Activated naive CD8-positive, alpha-beta T cell treated with anti-CD3 and anti-CD28 coated beads for 36 hours (primary cell): ENCODE measurements around the gene HSBP1. TPM values are rescaled to one million over a fixed set of nuclear protein-coding genes. Genes with fewer than 3 reads are reported as not detected.

Experiments used
- DNase-seq: peaks from one replicate; pipeline ENCODE4 v3.0.0; 2021
- H3K27ac Mint-ChIP-seq: one replicate; pipeline ENCODE4 v1.8.0; 2022; ENCODE audit warnings: mild to moderate bottlenecking, moderate library complexity, mixed read lengths
- H3K27me3 Mint-ChIP-seq: one replicate; pipeline ENCODE4 v1.8.0; 2022; ENCODE audit warnings: mild to moderate bottlenecking, mixed read lengths
- H3K36me3 Mint-ChIP-seq: one replicate; pipeline ENCODE4 v1.8.0; 2021; ENCODE audit warnings: mild to moderate bottlenecking, mixed read lengths
- H3K4me1 Mint-ChIP-seq: one replicate; pipeline ENCODE4 v1.8.0; 2021; ENCODE audit warnings: mixed read lengths
- H3K4me3 Mint-ChIP-seq: one replicate; pipeline ENCODE4 v1.8.0; 2022; ENCODE audit warnings: mild to moderate bottlenecking, moderate library complexity, mixed read lengths
- H3K9me3 Mint-ChIP-seq: one replicate; pipeline ENCODE4 v1.8.0; 2022; ENCODE audit warnings: mixed read lengths
- total RNA-seq, 2 experiments: library from RNA; stranded (reverse); gene quantifications; one replicate each; pipeline ENCODE4 v1.2.3, GENCODE V29; 2021

HSBP1 gene
- total RNA-seq, 2 experiments from 2014 or later, result 70.6 to 82.0 TPM

DNA sequence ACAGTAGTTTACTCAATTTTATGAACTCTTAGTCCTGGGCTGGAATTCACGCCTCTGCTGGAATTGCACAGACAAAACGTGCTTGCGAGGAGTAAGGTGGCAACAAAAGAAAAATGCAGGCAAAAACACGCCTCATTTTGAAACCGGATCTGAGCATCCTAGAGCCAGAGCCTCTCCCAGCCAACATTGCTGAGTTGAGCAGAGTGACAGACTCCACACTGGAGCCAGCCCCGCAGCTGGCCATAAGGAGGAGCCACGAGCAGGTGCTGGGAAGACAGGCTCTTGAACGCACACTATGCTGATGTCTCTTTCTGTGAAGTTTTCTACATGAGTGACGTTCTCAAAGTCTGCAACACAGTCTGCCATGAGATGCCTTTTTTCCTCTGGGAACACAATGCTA lies 14.6 kb upstream of the HSBP1 start:
- DNase-seq, result no peak
- Mint-ChIP-seq H3K27ac (no peak overlapping the region), H3K27me3 (peaks cover 18% of the 10 kb centered on the region), H3K4me1 (peaks cover 8% of the 10 kb centered on the region), H3K9me3 (no peaks in the 10 kb centered on the region), H3K4me3 (no peak overlapping the region), H3K36me3 (no peaks in the 10 kb centered on the region)

DNA sequence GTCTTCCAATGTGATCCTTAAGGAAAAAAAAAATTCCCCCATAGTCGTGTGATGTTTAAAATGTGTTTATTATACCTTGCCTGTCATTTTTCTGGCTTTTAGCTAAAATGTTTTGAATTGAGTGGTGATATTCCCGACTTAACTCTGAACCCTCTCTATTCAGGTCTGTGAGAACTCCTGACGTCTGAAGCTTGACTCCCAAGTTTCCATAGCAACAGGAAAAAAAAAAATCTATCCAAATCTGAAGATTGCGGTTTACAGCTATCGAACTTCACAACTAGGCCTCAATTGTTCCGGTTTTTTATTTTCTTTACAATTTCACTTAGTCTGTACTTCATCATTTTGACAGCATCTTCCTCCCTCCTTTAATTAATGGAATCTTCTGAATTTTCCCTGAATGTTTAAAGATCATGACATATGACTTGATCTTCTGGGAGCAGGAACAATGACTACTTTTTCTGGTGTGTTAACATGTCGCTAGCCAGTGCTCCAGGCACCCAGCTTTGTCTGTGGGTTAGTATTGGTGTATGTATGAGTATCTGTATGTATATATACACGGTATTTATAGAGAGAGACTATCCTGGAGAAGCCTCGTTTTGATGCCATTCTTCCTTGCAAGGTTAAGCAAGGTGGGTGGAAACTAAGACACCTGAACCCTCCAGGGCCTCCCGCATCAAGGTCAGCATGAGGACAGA lies 12.8 kb upstream of the HSBP1 start:
- H3K4me1 Mint-ChIP-seq, result peaks cover 8% of the 10 kb centered on the region
- no peak overlapping the region for H3K4me3 Mint-ChIP-seq
- H3K9me3 Mint-ChIP-seq, result no peaks in the 10 kb centered on the region
- H3K27me3 Mint-ChIP-seq, result peaks cover 31% of the 10 kb centered on the region
- no peaks in the 10 kb centered on the region for H3K36me3 Mint-ChIP-seq
- DNase-seq, result no peak
- H3K27ac Mint-ChIP-seq, result no peak overlapping the region

DNA sequence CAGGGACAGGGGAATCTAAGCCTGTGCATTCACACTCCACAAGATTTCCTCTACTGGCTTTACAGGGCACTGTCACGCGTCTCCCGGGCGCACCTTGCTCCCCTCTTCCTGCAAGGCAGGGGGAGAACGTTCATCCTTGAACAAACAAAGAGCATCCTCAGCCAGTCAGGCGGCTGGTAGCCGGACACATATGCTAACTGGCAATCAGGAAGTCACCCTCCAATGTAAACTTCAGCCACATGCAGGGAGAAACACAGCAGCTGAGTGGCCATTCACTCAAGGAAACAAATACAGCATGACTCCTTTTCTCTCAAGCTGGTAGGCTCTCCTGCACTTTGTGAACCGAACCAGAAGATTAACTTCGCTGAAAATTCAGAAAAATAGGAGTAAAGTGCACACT lies 10.8 kb upstream of the HSBP1 start:
- Mint-ChIP-seq H3K27me3 (peaks cover 44% of the 10 kb centered on the region), H3K4me3 (no peak overlapping the region), H3K9me3 (no peaks in the 10 kb centered on the region), H3K4me1 (peaks cover 8% of the 10 kb centered on the region), H3K36me3 (no peaks in the 10 kb centered on the region), H3K27ac (no peak overlapping the region)
- no peak for DNase-seq

DNA sequence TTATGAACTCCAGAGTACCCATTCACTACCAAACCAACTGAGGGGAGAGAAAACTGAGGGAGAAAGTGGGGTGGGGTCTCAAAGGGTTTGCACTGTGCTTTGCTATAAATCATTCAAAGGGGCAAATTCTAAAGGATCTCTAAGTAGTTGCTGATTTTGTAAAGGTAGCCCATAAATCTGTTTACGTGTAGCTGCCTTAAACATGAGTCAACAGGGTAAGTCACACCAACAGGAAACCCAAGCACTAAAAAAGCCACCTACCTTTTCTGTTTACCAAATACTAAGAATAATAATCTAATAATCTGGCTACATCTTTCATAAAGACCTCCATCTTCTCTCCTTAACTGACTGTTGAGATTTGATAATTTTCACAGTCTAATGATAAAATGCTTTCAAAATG lies 8.4 kb upstream of the HSBP1 start:
- DNase-seq, result no peak
- Mint-ChIP-seq H3K27me3 (peaks cover 44% of the 10 kb centered on the region), H3K4me3 (no peak overlapping the region), H3K9me3 (no peaks in the 10 kb centered on the region), H3K27ac (no peak overlapping the region), H3K4me1 (no peaks in the 10 kb centered on the region), H3K36me3 (no peaks in the 10 kb centered on the region)

DNA sequence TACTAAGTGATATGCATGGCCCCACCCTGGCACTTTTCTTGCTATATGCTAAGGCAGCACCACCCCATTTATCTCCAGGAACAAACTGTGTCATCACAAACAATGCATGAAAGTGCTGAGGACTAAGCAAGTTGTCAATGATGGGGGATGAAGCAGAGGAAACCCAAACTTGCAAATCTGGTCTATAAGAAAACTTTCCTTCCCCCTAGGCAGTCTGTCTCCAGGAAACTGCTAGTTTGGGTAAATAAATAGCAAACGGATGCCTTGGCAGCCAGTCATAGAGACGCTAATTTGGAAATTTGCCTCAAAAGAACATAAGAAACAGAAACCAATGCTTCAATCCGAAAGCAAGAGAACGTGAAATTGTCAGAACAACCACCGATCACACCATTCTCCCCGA lies 5.6 kb upstream of the HSBP1 start:
- Mint-ChIP-seq H3K27ac (no peak overlapping the region), H3K9me3 (peaks cover 2% of the 10 kb centered on the region), H3K4me3 (no peak overlapping the region), H3K36me3 (no peaks in the 10 kb centered on the region), H3K27me3 (peaks cover 28% of the 10 kb centered on the region), H3K4me1 (peaks cover 2% of the 10 kb centered on the region)
- no peak for DNase-seq

DNA sequence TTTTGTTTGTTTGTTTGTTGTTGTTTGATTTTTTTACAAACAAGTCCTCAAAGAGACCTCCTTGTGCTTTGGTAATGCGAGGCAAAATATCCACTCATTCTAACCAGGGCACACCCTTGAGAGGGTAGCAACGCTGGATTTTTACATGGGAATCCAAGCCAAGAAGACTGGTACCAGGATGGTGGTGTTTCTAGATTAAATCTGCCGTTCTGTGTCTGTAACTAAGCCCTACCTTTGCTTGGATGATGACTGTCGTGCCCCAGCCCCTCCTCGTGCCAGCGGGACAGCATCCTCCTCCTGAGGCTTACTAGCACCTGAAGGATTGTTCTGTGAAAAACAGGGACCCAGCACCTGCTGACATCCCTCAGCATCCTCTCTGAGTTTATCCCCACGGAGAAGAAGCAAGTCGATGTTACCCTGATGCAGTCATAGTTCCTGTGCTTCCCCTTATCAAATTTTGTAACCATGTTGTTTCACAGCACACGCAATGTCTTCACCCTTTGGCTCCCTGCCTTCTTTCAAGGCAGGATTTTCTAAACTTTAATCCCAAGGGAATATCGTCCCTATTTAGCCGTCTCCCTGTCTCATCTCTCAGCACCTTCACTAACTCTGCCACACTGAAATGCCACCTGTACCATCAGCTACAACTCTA lies 5.1 kb upstream of the HSBP1 start:
- no peaks in the 10 kb centered on the region for H3K36me3 Mint-ChIP-seq
- H3K9me3 Mint-ChIP-seq, result peaks cover 2% of the 10 kb centered on the region
- H3K4me1 Mint-ChIP-seq, result peaks cover 2% of the 10 kb centered on the region
- peaks cover 26% of the 10 kb centered on the region for H3K27me3 Mint-ChIP-seq
- DNase-seq, result no peak
- no peak overlapping the region for H3K4me3 Mint-ChIP-seq
- no peak overlapping the region for H3K27ac Mint-ChIP-seq

DNA sequence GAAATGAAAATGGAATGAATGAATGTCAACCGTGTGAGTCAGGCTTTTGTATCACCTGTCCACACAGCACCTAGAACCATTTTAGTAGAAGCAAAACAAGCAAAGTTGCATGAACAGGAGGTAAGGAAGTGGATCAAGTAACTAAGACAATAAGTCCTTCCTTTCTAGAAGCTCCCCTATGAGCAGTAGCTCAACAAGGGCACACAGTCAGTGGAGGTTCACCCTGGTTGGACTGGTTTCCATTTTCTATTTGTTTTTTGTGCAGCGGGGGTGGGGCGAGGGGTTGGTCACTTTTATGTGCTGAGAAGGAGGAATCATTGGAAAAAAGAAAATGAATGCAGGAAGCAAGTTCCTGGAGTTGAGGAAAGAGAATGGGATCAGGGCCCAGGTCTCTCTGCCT lies 4.0 kb upstream of the HSBP1 start:
- Mint-ChIP-seq H3K9me3 (peaks cover 2% of the 10 kb centered on the region), H3K4me1 (peaks cover 6% of the 10 kb centered on the region), H3K4me3 (no peak overlapping the region), H3K27ac (no peak overlapping the region), H3K36me3 (peaks cover 6% of the 10 kb centered on the region), H3K27me3 (peaks cover 20% of the 10 kb centered on the region)
- no peak for DNase-seq

DNA sequence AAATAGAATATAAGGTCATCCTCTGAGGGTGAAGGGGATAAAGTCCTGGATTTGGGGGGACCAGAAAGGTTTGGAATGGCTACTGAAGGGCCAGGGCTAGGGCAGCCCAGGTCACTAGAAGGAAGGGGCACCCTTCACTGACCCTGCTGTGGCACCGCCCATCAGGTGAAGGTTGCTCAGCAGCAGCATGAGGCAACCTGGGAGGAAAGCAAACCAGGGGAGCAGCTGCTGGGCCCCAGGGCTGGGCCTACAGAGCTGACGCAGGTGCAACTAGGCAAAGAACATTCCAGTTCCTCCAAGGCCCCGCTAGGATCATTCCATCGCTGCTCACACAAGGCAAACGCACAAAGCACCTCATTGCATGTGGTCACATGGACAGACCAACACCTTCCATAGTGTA lies 3.4 kb upstream of the HSBP1 start:
- no peak for DNase-seq
- peaks cover 10% of the 10 kb centered on the region for H3K36me3 Mint-ChIP-seq
- H3K27ac Mint-ChIP-seq, result no peak overlapping the region
- H3K4me1 Mint-ChIP-seq, result peaks cover 11% of the 10 kb centered on the region
- peaks cover 14% of the 10 kb centered on the region for H3K27me3 Mint-ChIP-seq
- H3K9me3 Mint-ChIP-seq, result peaks cover 2% of the 10 kb centered on the region
- H3K4me3 Mint-ChIP-seq, result no peak overlapping the region

DNA sequence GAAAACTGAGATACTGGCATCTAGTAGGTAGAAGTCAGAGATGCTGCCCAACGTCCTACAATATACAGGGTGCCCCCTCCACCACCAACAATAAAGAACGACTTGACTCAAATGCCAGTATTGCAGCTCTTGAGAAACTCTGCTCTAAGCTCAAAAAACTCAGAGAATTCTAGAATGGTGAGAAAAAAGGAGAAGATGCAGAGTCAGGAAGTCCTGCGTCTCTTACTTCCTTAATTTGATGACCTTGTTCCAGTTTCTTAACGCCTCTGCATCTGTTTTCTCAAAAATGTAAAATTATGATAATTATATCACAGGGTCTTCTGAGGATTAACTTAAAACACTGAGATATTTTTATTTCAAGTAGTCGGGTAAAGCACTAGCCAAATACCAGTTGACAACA lies 1.7 kb upstream of the HSBP1 start:
- Mint-ChIP-seq H3K4me3 (no peak overlapping the region), H3K27ac (no peak overlapping the region), H3K9me3 (peaks cover 2% of the 10 kb centered on the region), H3K27me3 (peaks cover 5% of the 10 kb centered on the region), H3K36me3 (peaks cover 16% of the 10 kb centered on the region), H3K4me1 (peaks cover 20% of the 10 kb centered on the region)
- no peak for DNase-seq

DNA sequence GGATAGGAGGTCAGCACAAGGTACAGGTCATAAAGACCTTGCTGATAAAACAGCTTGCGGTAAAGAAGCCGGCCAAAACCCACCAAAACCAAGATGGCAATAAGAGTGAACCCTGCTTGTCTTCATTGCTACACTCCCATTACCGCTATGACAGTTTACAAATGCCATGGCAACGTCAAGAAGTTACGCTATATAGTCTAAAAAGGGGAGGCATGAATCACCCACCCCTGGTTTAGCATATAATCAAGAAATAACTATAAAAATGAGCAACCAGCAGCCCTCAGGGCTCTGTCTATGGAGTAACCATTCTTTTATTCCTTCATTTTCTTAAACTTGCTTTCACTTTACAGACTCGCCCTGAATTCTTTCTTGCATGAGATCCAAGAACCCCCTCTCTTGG lies 1.0 kb upstream of the HSBP1 start:
- Mint-ChIP-seq H3K4me3 (no peak overlapping the region), H3K27me3 (no peaks in the 10 kb centered on the region), H3K36me3 (peaks cover 21% of the 10 kb centered on the region), H3K27ac (peak overlapping the region; percentile 84), H3K9me3 (peaks cover 2% of the 10 kb centered on the region), H3K4me1 (peaks cover 25% of the 10 kb centered on the region)
- no peak for DNase-seq

DNA sequence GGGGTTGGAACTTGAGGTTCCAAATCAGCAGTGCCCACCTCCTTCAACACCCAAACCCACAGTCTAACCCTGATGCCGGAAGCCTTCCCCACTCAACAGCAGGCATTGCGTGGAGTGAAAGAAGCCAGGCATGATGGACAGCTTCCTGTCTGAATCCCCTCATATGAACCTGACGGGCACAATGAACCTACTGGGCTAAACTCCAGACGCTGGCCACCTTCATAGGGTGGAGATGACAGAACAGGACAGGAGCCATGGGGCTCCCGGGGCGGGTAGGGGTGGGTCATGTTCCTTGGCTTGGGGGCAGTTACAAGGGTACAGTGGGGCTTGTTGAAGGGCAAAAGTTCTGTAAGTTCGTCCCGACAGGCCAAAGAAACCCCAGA lies 460 bp upstream of the HSBP1 start:
- Mint-ChIP-seq H3K4me1 (peaks cover 25% of the 10 kb centered on the region), H3K4me3 (no peak overlapping the region)
- DNase-seq, result no peak

DNA sequence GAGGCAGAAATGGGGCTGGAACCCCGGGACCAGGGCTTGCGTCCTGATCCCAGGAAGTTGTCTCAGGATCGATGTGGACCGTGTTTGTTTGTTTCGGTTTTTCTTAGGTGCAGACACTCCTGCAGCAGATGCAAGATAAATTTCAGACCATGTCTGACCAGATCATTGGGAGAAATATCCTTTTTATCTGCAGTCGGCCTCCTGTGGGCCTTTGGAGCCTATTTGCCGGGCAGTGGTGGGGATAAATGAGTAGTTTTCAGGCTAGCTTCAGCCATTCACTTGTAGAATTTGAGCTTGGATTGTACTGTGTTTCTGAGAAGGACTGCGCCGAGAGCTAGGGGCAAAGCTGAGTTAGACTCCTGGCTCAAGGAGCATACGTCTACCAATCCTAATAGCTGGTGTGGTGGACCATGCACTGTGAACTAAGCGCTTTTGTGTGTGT lies 816 bp downstream of the HSBP1 start:
- peaks cover 25% of the 10 kb centered on the region for H3K4me1 Mint-ChIP-seq
- peak overlapping the region; percentile 99 for H3K4me3 Mint-ChIP-seq
- H3K36me3 Mint-ChIP-seq, result peaks cover 29% of the 10 kb centered on the region
- no peaks in the 10 kb centered on the region for H3K27me3 Mint-ChIP-seq
- H3K9me3 Mint-ChIP-seq, result peaks cover 2% of the 10 kb centered on the region
- H3K27ac Mint-ChIP-seq, result peak overlapping the region; percentile 93
- DNase-seq, result no peak

More for the DNA sequence above, 460 bp upstream of the HSBP1 start:
- H3K36me3 Mint-ChIP-seq, result peaks cover 23% of the 10 kb centered on the region
- no peaks in the 10 kb centered on the region for H3K27me3 Mint-ChIP-seq
- peaks cover 2% of the 10 kb centered on the region for H3K9me3 Mint-ChIP-seq
- peak overlapping the region; percentile 84 for H3K27ac Mint-ChIP-seq

DNA sequence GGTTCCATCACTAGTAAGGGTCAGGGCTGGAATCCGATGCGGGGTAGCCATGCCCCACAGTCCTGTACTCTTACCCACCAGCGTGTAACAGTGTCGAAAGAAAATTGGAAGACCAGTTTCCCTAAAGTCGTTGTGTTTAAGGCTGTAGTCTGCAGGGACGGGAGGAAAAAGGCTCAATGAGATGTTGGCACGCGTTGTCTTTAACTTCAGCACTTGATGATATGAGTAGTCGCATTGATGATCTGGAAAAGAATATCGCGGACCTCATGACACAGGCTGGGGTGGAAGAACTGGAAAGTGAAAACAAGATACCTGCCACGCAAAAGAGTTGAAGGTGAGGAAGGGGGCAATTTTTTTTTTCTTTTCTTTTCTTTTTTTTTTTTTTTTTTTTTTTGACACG lies 1.3 kb downstream of the HSBP1 start:
- Mint-ChIP-seq H3K4me1 (peaks cover 25% of the 10 kb centered on the region), H3K27me3 (no peaks in the 10 kb centered on the region), H3K27ac (peak overlapping the region; percentile 3), H3K36me3 (peaks cover 29% of the 10 kb centered on the region), H3K4me3 (peak overlapping the region; percentile 99), H3K9me3 (peaks cover 2% of the 10 kb centered on the region)
- DNase-seq, result no peak

DNA sequence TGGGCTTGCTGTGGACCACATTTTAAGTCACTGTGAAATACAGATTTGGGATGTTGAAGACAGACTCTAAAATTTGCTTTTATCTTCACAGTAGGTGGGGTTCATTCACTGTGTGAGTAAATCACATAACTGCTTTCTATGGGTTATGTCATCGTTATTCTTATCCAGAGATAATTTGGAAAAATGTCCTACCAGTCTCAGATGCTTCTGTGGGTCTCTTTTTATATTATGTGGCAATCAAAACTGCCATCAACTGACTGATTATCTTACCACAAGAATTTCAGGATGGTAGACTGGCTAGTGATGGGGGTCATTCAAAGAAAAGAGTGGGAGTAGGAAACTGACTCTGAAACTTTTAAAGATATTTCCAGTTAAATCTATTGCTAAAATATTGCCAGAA lies 3.1 kb downstream of the HSBP1 start:
- Mint-ChIP-seq H3K36me3 (peaks cover 29% of the 10 kb centered on the region), H3K27me3 (no peaks in the 10 kb centered on the region), H3K9me3 (peaks cover 2% of the 10 kb centered on the region), H3K4me3 (peak overlapping the region; percentile 22), H3K4me1 (peaks cover 25% of the 10 kb centered on the region), H3K27ac (peak overlapping the region; percentile 74)
- no peak for DNase-seq

DNA sequence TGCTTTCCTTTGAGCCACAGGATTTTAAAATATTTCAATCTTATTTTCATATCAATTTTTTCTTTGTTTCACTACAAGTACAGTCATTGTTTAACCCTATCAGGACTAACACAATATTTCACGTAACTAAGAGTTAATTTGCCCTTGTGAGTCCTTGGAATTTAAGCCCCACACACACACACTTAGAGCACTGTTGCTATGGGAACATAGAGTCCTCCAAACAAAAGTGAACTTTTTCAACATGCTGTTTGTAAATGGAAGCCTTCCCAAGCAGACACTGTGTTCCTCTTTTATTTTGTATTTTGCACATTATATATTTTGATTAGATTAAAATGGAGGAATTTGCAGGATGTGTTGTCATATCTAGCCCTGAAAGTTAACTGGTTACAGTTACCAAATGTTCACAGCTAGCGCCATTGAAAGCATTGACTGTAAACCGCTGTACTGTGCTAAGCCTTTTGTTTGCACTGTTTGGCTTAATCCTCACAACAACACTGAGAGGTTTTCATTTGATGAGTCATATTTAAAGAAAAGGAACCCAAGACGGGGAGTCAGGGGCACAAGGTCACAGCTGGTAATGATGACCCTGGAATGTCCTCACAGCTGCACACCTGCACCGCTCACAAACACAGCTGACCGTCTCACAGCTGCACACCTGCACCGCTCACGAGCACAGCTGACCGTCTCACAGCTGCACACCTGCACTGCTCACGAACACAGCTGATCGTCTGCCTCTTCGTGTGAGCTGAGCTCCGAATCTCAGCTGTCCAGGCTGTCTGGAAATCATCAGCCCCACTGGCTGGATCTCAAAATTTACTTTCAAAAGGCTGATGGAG lies 6.3 kb downstream of the HSBP1 start:
- no peak overlapping the region for H3K27ac Mint-ChIP-seq
- peaks cover 16% of the 10 kb centered on the region for H3K4me1 Mint-ChIP-seq
- H3K27me3 Mint-ChIP-seq, result no peaks in the 10 kb centered on the region
- H3K9me3 Mint-ChIP-seq, result no peaks in the 10 kb centered on the region
- H3K4me3 Mint-ChIP-seq, result no peak overlapping the region
- peaks cover 21% of the 10 kb centered on the region for H3K36me3 Mint-ChIP-seq
- no peak for DNase-seq
